Loucy (cell line): Measurements from ENCODE around the gene SKP2.

ENCODE experiments used
- CTCF ChIP-seq: fragments of 200-600 bp; sonication (generic); conservative IDR thresholded peaks from 2 replicates; pipeline ENCODE4 v1.5.1; 2014; ENCODE audit warnings: mild to moderate bottlenecking, antibody characterized with exemption, low read length
- EZH2phosphoT487 ChIP-seq: fragments of 200-600 bp; IDR thresholded peaks from 2 replicates; pipeline ENCODE4 v1.6.1; 2018; ENCODE audit warnings: antibody characterized with exemption, mild to moderate bottlenecking, moderate library complexity, borderline replicate concordance

- no peak for TF ChIP-seq CTCF
- no peak for TF ChIP-seq EZH2phosphoT487
Measured at GRCh38 chr5:36158144-36158543, 6.2 kb downstream of the SKP2 start.
